RWPE1 (cell line): Measurements from ENCODE around the gene KCNJ3.

ENCODE experiments used
- CTCF ChIA-PET: fragments of 350-600 bp; sonication (Branson Sonifier 250); formaldehyde crosslinking; extraction: SDS; loops from one replicate; lab custom pipeline; 2021; lab: Yijun Ruan, JAX
- POLR2A ChIA-PET: fragments of 400-600 bp; formaldehyde crosslinking; extraction: SDS; loops from one replicate; lab custom pipeline; 2020; ENCODE audit warnings: antibody characterized with exemption; ENCODE audit not compliant: low non-redundant PET; lab: Yijun Ruan, JAX
- DNase-seq: peaks from one replicate; pipeline ENCODE4 v3.0.0; 2012; ENCODE audit warnings: low spot score
- H3K27ac ChIP-seq: fragments of 450-650 bp; 2 replicates; pipeline ENCODE4 v1.5.1; 2017
- TF ChIP-seq, protein P1 (sequence below): fragments of 450-650 bp; conservative IDR thresholded peaks from 2 replicates; pipeline ENCODE4 v1.5.1; 2017; ENCODE audit warnings: low read depth, mild to moderate bottlenecking

The KCNJ3 gene

GRCh38 chr2:154693741-154694340 lies 4.7 kb upstream of the KCNJ3 start:
- H3K27ac ChIP-seq = no peak overlapping the region
- no peak for DNase-seq
- POLR2A ChIA-PET = no interaction called here
- TF ChIP-seq, protein P1, sequence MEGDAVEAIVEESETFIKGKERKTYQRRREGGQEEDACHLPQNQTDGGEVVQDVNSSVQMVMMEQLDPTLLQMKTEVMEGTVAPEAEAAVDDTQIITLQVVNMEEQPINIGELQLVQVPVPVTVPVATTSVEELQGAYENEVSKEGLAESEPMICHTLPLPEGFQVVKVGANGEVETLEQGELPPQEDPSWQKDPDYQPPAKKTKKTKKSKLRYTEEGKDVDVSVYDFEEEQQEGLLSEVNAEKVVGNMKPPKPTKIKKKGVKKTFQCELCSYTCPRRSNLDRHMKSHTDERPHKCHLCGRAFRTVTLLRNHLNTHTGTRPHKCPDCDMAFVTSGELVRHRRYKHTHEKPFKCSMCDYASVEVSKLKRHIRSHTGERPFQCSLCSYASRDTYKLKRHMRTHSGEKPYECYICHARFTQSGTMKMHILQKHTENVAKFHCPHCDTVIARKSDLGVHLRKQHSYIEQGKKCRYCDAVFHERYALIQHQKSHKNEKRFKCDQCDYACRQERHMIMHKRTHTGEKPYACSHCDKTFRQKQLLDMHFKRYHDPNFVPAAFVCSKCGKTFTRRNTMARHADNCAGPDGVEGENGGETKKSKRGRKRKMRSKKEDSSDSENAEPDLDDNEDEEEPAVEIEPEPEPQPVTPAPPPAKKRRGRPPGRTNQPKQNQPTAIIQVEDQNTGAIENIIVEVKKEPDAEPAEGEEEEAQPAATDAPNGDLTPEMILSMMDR = no peak
- CTCF ChIA-PET = no interaction called here

DNA sequence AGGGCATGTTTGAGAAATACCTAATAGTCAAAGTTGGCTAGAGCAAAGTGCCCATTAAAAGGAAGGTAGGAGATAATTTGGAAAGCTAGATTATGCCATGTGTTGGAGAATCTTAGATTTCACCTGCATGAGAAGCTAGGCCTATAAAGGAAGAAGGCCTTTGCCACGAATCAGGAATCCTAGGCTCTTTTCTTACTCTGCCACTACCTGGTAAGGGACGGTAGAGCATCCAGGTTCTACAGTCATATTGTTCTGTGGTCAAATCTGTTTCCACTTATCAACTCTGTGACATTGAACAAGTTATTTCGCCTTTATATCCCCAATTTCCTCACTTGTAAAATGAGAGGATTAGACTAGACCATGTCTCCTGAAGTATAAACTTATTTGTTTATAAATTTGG lies 3.6 kb upstream of the KCNJ3 start:
- no peak overlapping the region for H3K27ac ChIP-seq
- TF ChIP-seq, protein P1 = no peak
- DNase-seq = no peak
- POLR2A ChIA-PET = no interaction called here
- CTCF ChIA-PET = interaction anchor here (0.5 kb wide), 1 partner anchor 122 kb away, joined by 3 read pairs; no protein-coding TSS in a partner anchor

DNA sequence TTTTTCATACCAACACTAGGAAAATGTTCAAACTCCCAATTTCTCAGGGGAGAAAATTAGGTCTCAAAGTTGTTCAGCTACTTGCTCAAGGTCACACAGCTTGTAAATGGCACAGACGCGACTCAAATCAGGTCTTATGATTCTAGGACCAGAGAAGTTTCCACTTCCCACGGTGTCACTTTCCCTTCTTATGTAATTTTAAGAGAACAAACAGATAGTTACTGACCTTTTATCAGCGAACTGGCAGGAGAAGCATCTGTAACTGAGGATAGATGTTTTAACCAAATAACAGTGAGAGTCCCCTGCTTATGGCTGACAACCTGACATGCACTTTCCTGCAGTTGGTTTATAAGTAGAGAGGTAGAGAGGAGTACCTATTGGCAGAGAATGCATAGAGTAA lies 2.1 kb upstream of the KCNJ3 start:
- TF ChIP-seq, protein P1 = no peak
- ChIA-PET CTCF (interaction anchor here (0.6 kb wide), 1 partner anchor 19 kb away, joined by 3 read pairs; no protein-coding TSS in a partner anchor), POLR2A (no interaction called here)
- no peak overlapping the region for H3K27ac ChIP-seq
- no peak for DNase-seq

- POLR2A ChIA-PET = no interaction called here
- CTCF ChIA-PET = no interaction called here
- DNase-seq = no peak
- H3K27ac ChIP-seq = no peak overlapping the region
- TF ChIP-seq, protein P1 = no peak
Measured at GRCh38 chr2:154696810-154697417, 1.6 kb upstream of the KCNJ3 start.

GRCh38 chr2:154697418-154698252 lies 860 bp upstream of the KCNJ3 start:
- H3K27ac ChIP-seq = no peak overlapping the region
- TF ChIP-seq, protein P1 = no peak
- CTCF ChIA-PET = no interaction called here
- DNase-seq = no peak
- POLR2A ChIA-PET = no interaction called here

DNA sequence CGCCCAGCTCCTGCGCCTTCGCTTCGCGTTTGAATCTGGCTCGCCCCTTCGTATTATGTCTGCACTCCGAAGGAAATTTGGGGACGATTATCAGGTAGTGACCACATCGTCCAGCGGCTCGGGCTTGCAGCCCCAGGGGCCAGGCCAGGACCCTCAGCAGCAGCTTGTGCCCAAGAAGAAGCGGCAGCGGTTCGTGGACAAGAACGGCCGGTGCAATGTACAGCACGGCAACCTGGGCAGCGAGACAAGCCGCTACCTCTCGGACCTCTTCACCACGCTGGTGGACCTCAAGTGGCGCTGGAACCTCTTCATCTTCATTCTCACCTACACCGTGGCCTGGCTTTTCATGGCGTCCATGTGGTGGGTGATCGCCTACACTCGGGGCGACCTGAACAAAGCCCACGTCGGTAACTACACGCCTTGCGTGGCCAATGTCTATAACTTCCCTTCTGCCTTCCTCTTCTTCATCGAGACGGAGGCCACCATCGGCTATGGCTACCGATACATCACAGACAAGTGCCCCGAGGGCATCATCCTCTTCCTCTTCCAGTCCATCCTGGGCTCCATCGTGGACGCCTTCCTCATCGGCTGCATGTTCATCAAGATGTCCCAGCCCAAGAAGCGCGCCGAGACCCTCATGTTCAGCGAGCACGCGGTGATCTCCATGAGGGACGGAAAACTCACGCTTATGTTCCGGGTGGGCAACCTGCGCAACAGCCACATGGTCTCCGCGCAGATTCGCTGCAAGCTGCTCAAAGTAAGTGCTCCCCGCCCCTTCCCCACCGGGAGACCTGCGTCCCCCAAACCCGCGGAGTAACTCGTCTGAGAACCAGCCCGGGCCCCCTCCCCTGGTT lies 453 bp downstream of the KCNJ3 start:
- no peak overlapping the region for H3K27ac ChIP-seq
- ChIA-PET POLR2A (no interaction called here), CTCF (no interaction called here)
- TF ChIP-seq, protein P1 = no peak
- no peak for DNase-seq
